Measurements from ENCODE around the gene RMI2.

The RMI2 gene

GRCh38 chr16:11345040-11345862 is at the start of gene RMI2:
Gene RMI2, plus strand, starts transcription at chr16:11345459. Its CDS starts 13 bp downstream, at chr16:11345472.
- POLR2A ChIA-PET, result interaction anchor here (0.6 to 1.7 kb wide), 4 partner anchors 17 to 90 kb away, joined by 4 to 8 read pairs (median 8); partner anchors contain the start of gene SOCS1
- no peaks in the 10 kb centered on the region for H3K9me3 ChIP-seq (ENCODE audit: control insufficient read depth, insufficient read depth, low read depth, low read length)
- CTCF ChIA-PET, result interaction anchor here (0.6 kb wide), 1 partner anchor 169 kb away, joined by 5 read pairs; no protein-coding TSS in a partner anchor
- peaks cover 7% of the 10 kb centered on the region; the same call in 1 of the 2 replicates for H3K4me1 ChIP-seq (ENCODE audit: control insufficient read depth, insufficient read depth, low read length)
- H3K27ac ChIP-seq (ENCODE audit: extremely low read depth, low read depth, low read length), result peak within 1 kb of the TSS; percentile 82; the same call in 1 of the 2 replicates
- H3K36me3 ChIP-seq (ENCODE audit: control insufficient read depth in 2 of 2, insufficient read depth in 1 of 2, low read length in 2 of 2), result peaks cover 0 to 13% of the 10 kb centered on the region in 2 experiments; a peak in 1 of 3 replicates
- peak within 1 kb of the TSS; percentile 75 for H3K4me3 ChIP-seq (ENCODE audit: low read depth, low read length)
- TF ChIP-seq ZNF18 (tag by site-specific recombination; IDR thresholded peaks at IDR 0.05) (no peak), ZNF596 (tag by site-specific recombination; IDR thresholded peaks at IDR 0.05) (peak; percentile 11; the same call in 1 of the 2 replicates), ZNF335 (tag by site-specific recombination; conservative IDR thresholded peaks at IDR 0.05) (peak; percentile 87), ZNF580 (tag by site-specific recombination; IDR thresholded peaks at IDR 0.05) (no peak), SP7 (tag by site-specific recombination; IDR thresholded peaks at IDR 0.05) (no peak), MYNN (tag by site-specific recombination; IDR thresholded peaks at IDR 0.05; ENCODE audit: borderline replicate concordance) (0 out of 2 replicates have a peak, but pooled peaks have one; percentile 38), PRDM6 (tag by site-specific recombination; IDR thresholded peaks at IDR 0.05) (0 out of 2 replicates have a peak, but pooled peaks have one; percentile 12), ZNF514 (tag by site-specific recombination; IDR thresholded peaks at IDR 0.05) (no peak), ZNF10 (tag by site-specific recombination; IDR thresholded peaks at IDR 0.05) (peak; percentile 92), ZFHX2 (tag by site-specific recombination; conservative IDR thresholded peaks at IDR 0.05) (peak; percentile 54), KLF10 (tag by site-specific recombination; IDR thresholded peaks at IDR 0.05) (peak; percentile 100), KLF9 (tag by site-specific recombination; IDR thresholded peaks at IDR 0.05; ENCODE audit: low read depth) (peak; percentile 58; the same call in 1 of the 2 replicates), ZBTB11 (tag by site-specific recombination; conservative IDR thresholded peaks at IDR 0.05; ENCODE audit: low read depth) (peak; percentile 8; the same call in 1 of the 2 replicates), ZNF221 (tag by site-specific recombination; IDR thresholded peaks at IDR 0.05; ENCODE audit: borderline replicate concordance) (no peak), ZNF223 (tag by site-specific recombination; IDR thresholded peaks at IDR 0.05) (no peak), ZNF280D (tag by site-specific recombination; IDR thresholded peaks at IDR 0.05) (no peak), ZNF645 (tag by site-specific recombination; IDR thresholded peaks at IDR 0.05) (no peak), ZNF121 (tag by site-specific recombination; IDR thresholded peaks at IDR 0.05) (no peak), ZNF704 (tag by site-specific recombination; IDR thresholded peaks at IDR 0.05) (no peak), ZNF792 (tag by site-specific recombination; IDR thresholded peaks at IDR 0.05) (no peak), ZNF677 (tag by site-specific recombination; IDR thresholded peaks at IDR 0.05) (0 out of 2 replicates have a peak, but pooled peaks have one; percentile 54), ZNF214 (tag by site-specific recombination; IDR thresholded peaks at IDR 0.05; ENCODE audit: borderline replicate concordance) (no peak), ZNF366 (tag by site-specific recombination; conservative IDR thresholded peaks at IDR 0.05) (peak; percentile 91)
